Adipocyte (in vitro differentiated cells): Measurements from ENCODE around the gene BTBD3.
A peak's percentile ranks its signal among the peaks of the same experiment; 100 is the strongest.

Experiments used
- DNase-seq: peaks from one replicate; pipeline ENCODE4 v3.0.0-alpha.2; 2015; ENCODE audit warnings: low read depth
- H3K27me3 ChIP-seq: replicated peaks from 2 replicates; pipeline ENCODE4 v1.7.0; 2013; ENCODE audit warnings: mild to moderate bottlenecking, low read length, moderate library complexity; ENCODE audit not compliant: control insufficient read depth, insufficient read depth
- H3K36me3 ChIP-seq: 2 replicates; pipeline ENCODE4 v1.7.0; 2013; ENCODE audit warnings: low read length, mild to moderate bottlenecking, moderate library complexity; ENCODE audit not compliant: control insufficient read depth, insufficient read depth, severe bottlenecking
- H3K4me1 ChIP-seq: 2 replicates; pipeline ENCODE4 v1.7.0; 2013; ENCODE audit warnings: mild to moderate bottlenecking, low read length, moderate library complexity; ENCODE audit not compliant: control insufficient read depth, insufficient read depth
- H3K4me3 ChIP-seq: 2 replicates; pipeline ENCODE4 v1.7.0; 2013; ENCODE audit warnings: mild to moderate bottlenecking, low read length, moderate library complexity
- H3K9ac ChIP-seq: 2 replicates; pipeline ENCODE4 v1.7.0; 2013; ENCODE audit warnings: mild to moderate bottlenecking, low read length, moderate library complexity
- H3K9me3 ChIP-seq: 2 replicates; pipeline ENCODE4 v1.7.0; 2013; ENCODE audit warnings: mild to moderate bottlenecking, low read length, moderate library complexity; ENCODE audit not compliant: control insufficient read depth

Gene BTBD3

GRCh38 chr20:11894062-11894461 lies 23.6 kb upstream of the BTBD3 start:
- Histone ChIP-seq H3K36me3 (no peaks in the 10 kb centered on the region), H3K4me3 (no peak overlapping the region), H3K4me1 (peaks cover 16% of the 10 kb centered on the region), H3K27me3 (no peaks in the 10 kb centered on the region), H3K9me3 (no peaks in the 10 kb centered on the region), H3K9ac (no peak overlapping the region)
- no peak for DNase-seq

GRCh38 chr20:11895861-11896387 lies 21.8 kb upstream of the BTBD3 start:
- H3K9me3 ChIP-seq = no peaks in the 10 kb centered on the region
- H3K4me1 ChIP-seq = peaks cover 12% of the 10 kb centered on the region
- no peaks in the 10 kb centered on the region for H3K36me3 ChIP-seq
- H3K9ac ChIP-seq = no peak overlapping the region
- no peak overlapping the region for H3K4me3 ChIP-seq
- no peaks in the 10 kb centered on the region for H3K27me3 ChIP-seq
- no peak for DNase-seq

- Histone ChIP-seq H3K9me3 (no peaks in the 10 kb centered on the region), H3K4me1 (no peaks in the 10 kb centered on the region), H3K4me3 (no peak overlapping the region), H3K36me3 (no peaks in the 10 kb centered on the region), H3K27me3 (no peaks in the 10 kb centered on the region), H3K9ac (no peak overlapping the region)
- peak; percentile 29 for DNase-seq
These were observed 16.6 kb upstream of the BTBD3 start for GRCh38 chr20:11901127-11901526.

GRCh38 chr20:11902285-11902697 lies 15.4 kb upstream of the BTBD3 start:
- H3K36me3 ChIP-seq = no peaks in the 10 kb centered on the region
- H3K4me3 ChIP-seq = no peak overlapping the region
- H3K4me1 ChIP-seq = no peaks in the 10 kb centered on the region
- H3K27me3 ChIP-seq = no peaks in the 10 kb centered on the region
- peak; percentile 23 for DNase-seq
- no peaks in the 10 kb centered on the region for H3K9me3 ChIP-seq
- H3K9ac ChIP-seq = no peak overlapping the region

- H3K36me3 ChIP-seq = no peaks in the 10 kb centered on the region
- no peak for DNase-seq
- no peaks in the 10 kb centered on the region for H3K4me1 ChIP-seq
- no peak overlapping the region for H3K9ac ChIP-seq
- no peak overlapping the region for H3K4me3 ChIP-seq
- H3K9me3 ChIP-seq = no peaks in the 10 kb centered on the region
- H3K27me3 ChIP-seq = no peaks in the 10 kb centered on the region
These were observed 12.1 kb upstream of the BTBD3 start for GRCh38 chr20:11905460-11906179.

GRCh38 chr20:11906626-11907480 lies 10.8 kb upstream of the BTBD3 start:
- H3K4me1 ChIP-seq = no peaks in the 10 kb centered on the region
- H3K27me3 ChIP-seq = no peaks in the 10 kb centered on the region
- no peak overlapping the region for H3K9ac ChIP-seq
- H3K4me3 ChIP-seq = no peak overlapping the region
- DNase-seq = no peak
- no peaks in the 10 kb centered on the region for H3K36me3 ChIP-seq
- H3K9me3 ChIP-seq = no peaks in the 10 kb centered on the region

GRCh38 chr20:11907621-11908020 lies 10.1 kb upstream of the BTBD3 start:
- no peaks in the 10 kb centered on the region for H3K27me3 ChIP-seq
- no peak for DNase-seq

GRCh38 chr20:11912013-11912658 lies 5.6 kb upstream of the BTBD3 start:
- no peak for DNase-seq
- Histone ChIP-seq H3K36me3 (no peaks in the 10 kb centered on the region), H3K9ac (no peak overlapping the region), H3K4me1 (no peaks in the 10 kb centered on the region), H3K27me3 (no peaks in the 10 kb centered on the region), H3K9me3 (no peaks in the 10 kb centered on the region), H3K4me3 (no peak overlapping the region)

More at GRCh38 chr20:11907621-11908020, 10.1 kb upstream of the BTBD3 start:
- Histone ChIP-seq H3K4me1 (no peaks in the 10 kb centered on the region), H3K4me3 (no peak overlapping the region), H3K9ac (no peak overlapping the region), H3K9me3 (no peaks in the 10 kb centered on the region), H3K36me3 (no peaks in the 10 kb centered on the region)

- H3K4me3 ChIP-seq = no peak overlapping the region
- H3K9ac ChIP-seq = no peak overlapping the region
- no peaks in the 10 kb centered on the region for H3K9me3 ChIP-seq
- peaks cover 3% of the 10 kb centered on the region for H3K4me1 ChIP-seq
- no peaks in the 10 kb centered on the region for H3K27me3 ChIP-seq
- H3K36me3 ChIP-seq = no peaks in the 10 kb centered on the region
- DNase-seq = no peak
These were observed 4.9 kb upstream of the BTBD3 start for GRCh38 chr20:11912659-11913415.

GRCh38 chr20:11918391-11918845 lies 725 bp downstream of the BTBD3 start:
- peak overlapping the region; percentile 73 for H3K4me3 ChIP-seq

More at GRCh38 chr20:11918391-11918845, 725 bp downstream of the BTBD3 start:
- peaks cover 6% of the 10 kb centered on the region for H3K36me3 ChIP-seq
- H3K9me3 ChIP-seq = no peaks in the 10 kb centered on the region
- no peaks in the 10 kb centered on the region for H3K27me3 ChIP-seq
- no peak overlapping the region for H3K9ac ChIP-seq
- H3K4me1 ChIP-seq = peaks cover 13% of the 10 kb centered on the region
- no peak for DNase-seq
